Stomach smooth muscle (tissue), 2 donors: Measurements from ENCODE around the gene GPR45.

Source experiments
- H3K27ac ChIP-seq: one replicate; pipeline ENCODE4 v1.7.0; 2013; ENCODE audit warnings: mild to moderate bottlenecking, low read length, inconsistent platforms
- H3K27me3 ChIP-seq, 2 donors: one replicate each; pipeline ENCODE4 v1.7.0; 2013; ENCODE audit warnings: low read length in 2 of 2; ENCODE audit not compliant: insufficient read depth in 2 of 2, control insufficient read depth in 1 of 2
- H3K36me3 ChIP-seq, 2 donors: one replicate each; pipeline ENCODE4 v1.7.0; 2013; ENCODE audit warnings: low read length in 2 of 2; ENCODE audit not compliant: control insufficient read depth in 2 of 2, insufficient read depth in 2 of 2
- H3K4me1 ChIP-seq: one replicate; pipeline ENCODE4 v1.7.0; 2013; ENCODE audit warnings: low read length; ENCODE audit not compliant: control insufficient read depth, insufficient read depth
- H3K4me3 ChIP-seq, 2 donors: one replicate each; pipeline ENCODE4 v1.7.0; 2013; ENCODE audit warnings: low read length in 2 of 2
- H3K9ac ChIP-seq, 2 donors: one replicate each; pipeline ENCODE4 v1.7.0; 2013; ENCODE audit warnings: low read length in 2 of 2, mild to moderate bottlenecking in 1 of 2
- H3K9me3 ChIP-seq, 2 donors: one replicate each; pipeline ENCODE4 v1.7.0; 2013; ENCODE audit warnings: low read length in 2 of 2; ENCODE audit not compliant: control insufficient read depth in 2 of 2
- donor health status: healthy.
- donor health status: Pancreatic carcinoma.

GPR45 gene, protein sequence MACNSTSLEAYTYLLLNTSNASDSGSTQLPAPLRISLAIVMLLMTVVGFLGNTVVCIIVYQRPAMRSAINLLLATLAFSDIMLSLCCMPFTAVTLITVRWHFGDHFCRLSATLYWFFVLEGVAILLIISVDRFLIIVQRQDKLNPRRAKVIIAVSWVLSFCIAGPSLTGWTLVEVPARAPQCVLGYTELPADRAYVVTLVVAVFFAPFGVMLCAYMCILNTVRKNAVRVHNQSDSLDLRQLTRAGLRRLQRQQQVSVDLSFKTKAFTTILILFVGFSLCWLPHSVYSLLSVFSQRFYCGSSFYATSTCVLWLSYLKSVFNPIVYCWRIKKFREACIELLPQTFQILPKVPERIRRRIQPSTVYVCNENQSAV

DNA sequence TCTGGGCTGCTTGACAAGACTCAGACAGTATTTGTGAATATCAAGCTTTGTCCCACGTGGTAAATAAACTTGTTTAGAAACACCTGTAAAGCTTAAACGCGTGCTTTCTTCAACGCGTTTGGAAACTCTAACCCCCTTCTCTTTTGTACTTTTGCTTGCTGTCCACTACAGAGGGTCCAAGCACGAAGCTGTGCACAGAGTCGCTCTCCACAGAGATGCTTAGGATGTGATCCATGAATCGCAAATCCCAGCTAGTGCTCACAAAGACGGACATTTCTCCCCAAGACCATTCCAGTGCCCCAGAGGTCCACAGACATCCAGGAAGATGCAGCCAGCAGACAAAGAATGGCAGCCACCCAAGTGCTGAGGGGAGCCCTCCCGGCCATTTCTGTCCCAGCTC, at the start of gene GPR45:
Gene GPR45, plus strand, starts transcription at position 301 of the 400 bp plus-strand sequence. CDS start 116 bp downstream, outside the sequence.
- Histone ChIP-seq H3K9ac (no peak within 1 kb of the TSS), H3K4me3 (no peak within 1 kb of the TSS), H3K27me3 (no peaks in the 10 kb centered on the region), H3K9me3 (no peaks in the 10 kb centered on the region), H3K36me3 (no peaks in the 10 kb centered on the region), H3K4me1 (no peaks in the 10 kb centered on the region), H3K27ac (no peak within 1 kb of the TSS)

DNA sequence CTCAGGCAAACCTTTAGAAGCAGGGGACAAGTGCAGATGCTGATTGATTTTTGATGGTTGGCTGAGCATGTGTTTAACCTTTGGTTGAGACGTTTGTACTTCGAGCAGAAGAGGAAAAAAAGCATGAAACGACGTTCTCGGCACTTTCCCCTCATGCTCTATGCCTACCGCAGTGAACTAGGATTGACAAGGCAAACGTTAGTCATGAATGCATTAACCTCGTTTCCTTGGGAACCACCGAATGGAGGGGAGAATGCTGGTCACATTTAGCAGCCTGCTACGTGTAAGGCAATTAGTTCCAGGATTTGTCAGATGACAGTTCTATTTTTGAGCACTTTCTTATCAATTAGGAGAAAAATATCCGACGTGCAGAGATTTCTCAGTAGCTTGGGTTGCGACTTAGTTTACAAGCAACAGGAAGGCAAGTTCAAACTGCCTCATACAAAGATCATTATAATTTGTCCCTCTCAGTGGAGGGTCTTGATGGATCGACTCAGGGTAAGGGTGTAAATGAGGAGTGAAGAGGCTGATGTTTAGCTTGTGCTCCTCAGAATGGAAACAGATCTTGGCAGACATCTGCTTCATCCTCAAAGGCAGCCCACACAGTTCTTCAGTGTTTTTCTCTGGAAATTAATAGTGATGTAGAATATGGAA, 47.4 kb upstream of the GPR45 start:
- H3K9me3 ChIP-seq, result peaks cover 3 to 8% of the 10 kb centered on the region in 2 donors
- H3K27ac ChIP-seq, result no peak overlapping the region
- peaks cover 3% of the 10 kb centered on the region in 2 donors for H3K27me3 ChIP-seq
- H3K4me1 ChIP-seq, result no peaks in the 10 kb centered on the region
- H3K4me3 ChIP-seq, result no peak overlapping the region
- no peaks in the 10 kb centered on the region for H3K36me3 ChIP-seq
- H3K9ac ChIP-seq, result no peak overlapping the region

DNA sequence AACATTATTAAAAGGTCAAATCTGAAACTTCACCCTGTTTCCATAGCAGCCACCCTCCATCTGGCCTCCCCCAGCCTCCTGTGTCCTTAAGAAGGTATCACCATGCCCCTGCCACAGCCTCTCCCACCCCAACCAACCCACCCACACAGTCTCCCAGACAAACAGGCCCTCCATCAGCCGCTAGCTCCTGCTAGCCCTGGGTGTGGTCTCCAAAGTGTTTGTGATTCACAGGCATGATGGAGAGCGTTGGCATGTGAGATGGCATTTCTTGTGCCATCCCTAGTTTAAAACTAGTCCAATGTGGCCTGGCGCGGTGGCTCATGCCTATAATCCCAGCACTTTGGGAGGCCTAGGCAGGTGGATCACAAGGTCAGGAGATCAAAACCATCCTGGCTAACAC, 44.9 kb upstream of the GPR45 start:
- Histone ChIP-seq H3K4me1 (no peaks in the 10 kb centered on the region), H3K4me3 (no peak overlapping the region), H3K9ac (no peak overlapping the region), H3K27me3 (peaks cover 3% of the 10 kb centered on the region in 2 donors), H3K27ac (no peak overlapping the region), H3K9me3 (no peaks in the 10 kb centered on the region), H3K36me3 (no peaks in the 10 kb centered on the region)

DNA sequence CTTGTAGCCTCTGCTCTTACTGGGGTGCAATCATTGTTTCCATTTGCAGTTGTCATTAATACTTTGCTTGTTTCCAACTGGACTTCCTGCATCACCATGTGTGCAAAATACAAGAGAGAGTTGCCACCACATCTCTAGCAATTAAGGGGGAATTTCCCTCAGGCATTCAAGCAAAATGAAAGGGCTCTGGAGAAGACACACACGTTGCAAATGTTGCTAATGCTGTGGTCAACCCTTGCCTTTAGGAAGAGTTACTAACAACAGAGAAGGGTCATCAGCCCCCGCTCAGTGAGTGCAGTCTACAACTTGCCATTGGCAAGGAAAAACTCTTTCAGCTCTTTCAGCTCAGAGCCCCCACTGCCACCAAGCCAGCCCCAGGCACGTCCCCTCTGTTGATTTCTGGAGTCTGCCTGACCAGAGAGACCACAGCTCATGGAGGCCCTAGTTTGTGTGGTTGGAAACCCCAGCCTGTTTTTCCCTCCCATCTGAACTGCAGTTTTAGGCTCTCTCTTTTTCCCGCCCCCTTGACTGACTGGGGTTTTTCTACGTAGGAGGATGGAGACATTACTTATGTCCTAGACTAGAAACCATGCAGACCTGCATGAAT, 25.9 kb upstream of the GPR45 start:
- H3K4me3 ChIP-seq, result no peak overlapping the region
- no peaks in the 10 kb centered on the region for H3K4me1 ChIP-seq
- H3K36me3 ChIP-seq, result no peaks in the 10 kb centered on the region
- no peak overlapping the region for H3K9ac ChIP-seq
- no peaks in the 10 kb centered on the region for H3K27me3 ChIP-seq
- H3K27ac ChIP-seq, result no peak overlapping the region
- H3K9me3 ChIP-seq, result no peaks in the 10 kb centered on the region

DNA sequence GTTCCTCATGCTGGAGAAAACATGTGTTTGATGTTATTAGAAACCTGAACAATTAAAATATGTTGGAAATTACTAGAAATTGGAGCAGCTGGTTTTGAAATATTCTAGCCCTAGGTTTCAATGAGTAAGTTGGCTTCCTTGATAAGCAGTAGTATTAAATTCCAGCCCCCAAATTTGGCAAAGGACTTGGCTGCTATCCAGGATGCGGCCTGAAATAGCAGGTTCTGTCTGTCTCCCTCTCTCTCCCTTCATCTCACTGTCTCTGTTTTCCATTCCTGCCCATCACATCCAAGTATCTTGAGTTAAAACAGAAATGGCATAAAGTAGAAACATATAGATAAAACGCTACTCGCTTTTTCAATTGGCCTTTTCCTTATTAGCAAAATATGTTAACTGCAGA, 20.9 kb upstream of the GPR45 start:
- Histone ChIP-seq H3K9me3 (no peaks in the 10 kb centered on the region), H3K27me3 (no peaks in the 10 kb centered on the region), H3K36me3 (no peaks in the 10 kb centered on the region), H3K4me1 (no peaks in the 10 kb centered on the region), H3K9ac (no peak overlapping the region), H3K27ac (no peak overlapping the region), H3K4me3 (no peak overlapping the region)

DNA sequence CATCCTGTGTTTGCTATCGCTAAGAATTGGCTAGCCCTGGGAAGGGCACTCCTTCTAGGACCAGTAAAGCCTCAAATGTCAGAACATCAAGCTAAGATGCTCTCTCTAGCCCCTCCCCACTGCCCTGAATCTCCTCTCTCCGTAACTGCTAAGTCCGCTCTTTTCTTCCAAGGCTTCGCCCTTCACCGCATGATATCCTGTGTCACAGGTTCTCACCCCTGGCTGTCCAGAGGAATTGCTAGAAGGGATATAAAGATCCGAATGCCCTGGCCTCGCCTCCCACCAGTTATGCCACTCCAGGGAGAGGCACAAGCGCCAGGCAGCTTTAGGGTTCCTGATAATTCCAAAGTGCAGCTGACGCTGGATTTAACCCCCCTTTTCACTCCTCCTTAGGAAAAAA, 17.1 kb upstream of the GPR45 start:
- H3K9me3 ChIP-seq, result no peaks in the 10 kb centered on the region
- H3K36me3 ChIP-seq, result no peaks in the 10 kb centered on the region
- H3K4me1 ChIP-seq, result no peaks in the 10 kb centered on the region
- H3K9ac ChIP-seq, result no peak overlapping the region
- H3K27ac ChIP-seq, result no peak overlapping the region
- no peak overlapping the region for H3K4me3 ChIP-seq
- no peaks in the 10 kb centered on the region for H3K27me3 ChIP-seq

DNA sequence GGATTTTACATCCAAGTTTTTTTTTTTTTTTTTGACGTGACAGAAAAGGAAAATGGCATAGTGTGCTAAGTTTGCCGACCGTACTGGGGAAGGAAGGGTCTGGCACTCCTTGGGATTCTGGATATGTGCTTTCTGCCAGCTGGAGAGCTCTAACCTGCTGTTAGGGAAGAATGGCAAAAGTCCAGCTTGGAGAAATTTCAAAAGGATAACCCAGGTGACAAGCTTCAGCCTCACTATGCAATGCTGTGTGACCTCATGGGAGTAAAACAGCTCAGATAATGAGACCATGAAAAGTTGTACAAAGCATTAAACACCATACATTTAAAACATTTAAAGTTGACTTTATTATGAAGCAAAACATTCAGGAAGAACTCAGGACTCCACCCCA, 10.3 kb upstream of the GPR45 start:
- no peak overlapping the region for H3K27ac ChIP-seq
- H3K4me3 ChIP-seq, result no peak overlapping the region
- H3K36me3 ChIP-seq, result no peaks in the 10 kb centered on the region
- H3K27me3 ChIP-seq, result no peaks in the 10 kb centered on the region
- no peak overlapping the region for H3K9ac ChIP-seq
- no peaks in the 10 kb centered on the region for H3K4me1 ChIP-seq
- H3K9me3 ChIP-seq, result no peaks in the 10 kb centered on the region

DNA sequence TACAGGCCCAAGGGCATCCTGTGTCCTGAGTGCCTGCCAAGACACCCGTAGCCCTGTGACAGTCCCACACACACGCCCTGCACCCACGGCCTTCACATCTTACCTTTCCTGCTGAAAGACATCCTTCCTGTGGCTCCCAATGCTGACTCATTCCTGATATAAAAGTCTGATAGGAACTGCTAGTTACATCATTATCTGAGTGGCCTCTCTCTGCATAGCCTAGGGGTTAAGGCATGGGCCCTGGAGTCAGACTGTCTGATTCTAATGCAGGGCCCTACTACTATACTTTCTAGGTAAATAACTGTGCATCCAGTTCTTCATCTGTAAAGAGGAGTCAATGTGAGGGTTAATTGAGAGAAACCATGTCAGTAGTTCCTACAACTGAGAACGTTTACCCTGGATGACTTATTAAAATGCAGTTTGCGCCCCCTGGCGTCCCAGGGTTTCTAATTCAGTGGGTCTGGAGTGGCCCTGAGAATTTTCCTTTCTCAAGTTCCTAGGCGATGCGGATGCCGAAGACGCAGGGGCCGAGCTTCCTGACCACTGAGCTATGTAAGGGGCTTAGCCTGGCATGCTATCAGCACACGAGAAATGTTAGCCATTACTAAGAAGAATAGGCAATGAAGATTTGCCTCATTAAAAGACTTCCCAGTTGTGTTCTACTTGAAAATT, 6.0 kb upstream of the GPR45 start:
- Histone ChIP-seq H3K36me3 (no peaks in the 10 kb centered on the region), H3K4me3 (no peak overlapping the region), H3K27me3 (no peaks in the 10 kb centered on the region), H3K9ac (no peak overlapping the region), H3K4me1 (no peaks in the 10 kb centered on the region), H3K27ac (no peak overlapping the region), H3K9me3 (no peaks in the 10 kb centered on the region)

DNA sequence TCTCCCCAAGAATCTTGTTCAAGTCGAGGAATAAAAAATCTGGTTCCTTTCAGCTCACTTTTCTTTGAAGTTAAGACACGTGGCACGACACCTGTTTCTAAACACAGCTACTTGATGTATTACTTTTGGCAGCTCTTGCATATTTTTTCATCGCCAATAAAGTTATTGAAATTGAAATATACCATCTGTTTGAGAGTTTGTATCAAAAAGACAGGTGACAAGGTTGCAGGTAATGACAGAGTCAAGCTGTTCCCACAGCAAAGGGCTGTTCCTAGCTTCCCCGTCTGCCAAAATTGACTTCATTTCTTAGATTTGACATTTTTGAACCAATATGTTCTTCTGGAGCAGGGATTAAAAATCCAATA, 5.5 kb upstream of the GPR45 start:
- H3K36me3 ChIP-seq, result no peaks in the 10 kb centered on the region
- no peaks in the 10 kb centered on the region for H3K27me3 ChIP-seq
- no peaks in the 10 kb centered on the region for H3K9me3 ChIP-seq
- H3K27ac ChIP-seq, result no peak overlapping the region
- no peak overlapping the region for H3K9ac ChIP-seq
- no peak overlapping the region for H3K4me3 ChIP-seq
- no peaks in the 10 kb centered on the region for H3K4me1 ChIP-seq

DNA sequence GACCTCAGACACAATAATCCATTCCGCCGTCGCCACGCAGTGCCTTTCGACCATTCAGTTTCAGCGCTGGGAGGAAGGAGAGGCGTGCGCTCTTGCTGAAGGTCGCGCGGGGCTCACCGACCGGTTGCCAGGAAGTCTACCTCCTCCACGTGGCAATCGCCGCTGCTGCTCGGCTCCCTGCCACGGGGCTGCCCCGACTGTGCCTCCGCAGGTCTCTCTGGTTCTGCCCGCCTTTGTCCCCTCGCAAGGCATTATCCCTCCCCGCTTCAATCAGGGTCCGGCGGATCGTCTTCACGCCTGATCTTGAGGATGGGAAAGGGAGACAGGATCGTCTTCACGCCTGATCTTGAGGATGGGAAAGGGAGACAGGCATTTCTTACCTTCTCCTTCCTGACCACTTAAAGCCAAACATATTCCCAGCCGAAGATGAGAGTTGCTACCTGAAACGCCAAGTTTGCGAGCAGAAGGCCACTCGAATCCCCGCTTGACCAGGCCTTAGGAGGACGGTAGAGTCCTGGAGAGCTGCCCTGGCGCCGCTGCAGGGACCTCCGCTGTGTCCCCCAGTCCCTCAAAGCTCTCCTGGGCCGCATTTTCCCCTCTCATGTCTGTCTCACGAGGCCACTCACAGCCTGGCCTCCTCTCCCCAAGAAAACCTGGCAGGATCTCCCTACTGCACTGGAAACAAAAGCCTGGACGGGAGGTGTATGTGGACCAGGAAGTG, 4.3 kb upstream of the GPR45 start:
- Histone ChIP-seq H3K9ac (no peak overlapping the region), H3K27me3 (no peaks in the 10 kb centered on the region), H3K9me3 (no peaks in the 10 kb centered on the region), H3K36me3 (no peaks in the 10 kb centered on the region), H3K27ac (no peak overlapping the region), H3K4me3 (no peak overlapping the region), H3K4me1 (no peaks in the 10 kb centered on the region)
